Activated naive CD4-positive, alpha-beta T cell treated with anti-CD3 and anti-CD28 coated beads, Interleukin-2, amount 50 U/mL, for 16 hours (primary cell): ENCODE measurements around the gene RACGAP1.
"Not testable (repeated sequence)": the region's sequence is repeated elsewhere in the genome, so short reads cannot be mapped to it uniquely, and the experiment has no call there.

Experiments used
- DNase-seq: peaks from one replicate; pipeline ENCODE4 v3.0.0-alpha.2; 2020

Gene RACGAP1

GRCh38 chr12:50024805-50025186 is 498 bp downstream of the RACGAP1 start:
- no peak for DNase-seq

GRCh38 chr12:50024227-50024626 is 1.1 kb downstream of the RACGAP1 start:
- no peak for DNase-seq

GRCh38 chr12:50022903-50023302 is 2.4 kb downstream of the RACGAP1 start:
- no peak for DNase-seq

- no peak for DNase-seq
These were observed 4.3 kb downstream of the RACGAP1 start for GRCh38 chr12:50021031-50021430.

GRCh38 chr12:50019524-50019923 is 5.8 kb downstream of the RACGAP1 start:
- DNase-seq = no peak

- no peak for DNase-seq
These were observed 6.3 kb downstream of the RACGAP1 start for GRCh38 chr12:50018968-50019367.

- DNase-seq = no peak
These were observed 7.1 kb downstream of the RACGAP1 start for GRCh38 chr12:50018154-50018553.

GRCh38 chr12:50017641-50018040 is 7.7 kb downstream of the RACGAP1 start:
- DNase-seq = no peak

- DNase-seq = no peak
These were observed 8.5 kb downstream of the RACGAP1 start for GRCh38 chr12:50016501-50017475.

- no peak for DNase-seq
These were observed 11.0 kb downstream of the RACGAP1 start for GRCh38 chr12:50014342-50014741.

- no peak for DNase-seq
These were observed 11.7 kb downstream of the RACGAP1 start for GRCh38 chr12:50013361-50014147.

- DNase-seq = no peak
These were observed 18.4 kb downstream of the RACGAP1 start for GRCh38 chr12:50006754-50007442.

- DNase-seq = no peak
These were observed 19.0 kb downstream of the RACGAP1 start for GRCh38 chr12:50006280-50006679.

- DNase-seq = no peak
These were observed 20.1 kb downstream of the RACGAP1 start for GRCh38 chr12:50005175-50005574.

- no peak for DNase-seq
These were observed 20.6 kb downstream of the RACGAP1 start for GRCh38 chr12:50004696-50005095.

- no peak for DNase-seq
These were observed 21.7 kb downstream of the RACGAP1 start for GRCh38 chr12:50003595-50003994.

GRCh38 chr12:49998453-49998852 is 26.8 kb downstream of the RACGAP1 start:
- DNase-seq = no peak

- no peak for DNase-seq
These were observed 35.0 kb downstream of the RACGAP1 start for GRCh38 chr12:49990273-49990672.

- not testable (repeated sequence) for DNase-seq
These were observed 35.9 kb downstream of the RACGAP1 start for GRCh38 chr12:49989400-49989799.

- DNase-seq = no peak
These were observed 37.5 kb downstream of the RACGAP1 start for GRCh38 chr12:49987625-49988303.

- DNase-seq = not testable (repeated sequence)
These were observed 38.8 kb downstream of the RACGAP1 start for GRCh38 chr12:49986476-49986875.

GRCh38 chr12:49985981-49986380 is 39.3 kb downstream of the RACGAP1 start:
- no peak for DNase-seq
